Measurements from ENCODE around the gene ECT2L.

DNA sequence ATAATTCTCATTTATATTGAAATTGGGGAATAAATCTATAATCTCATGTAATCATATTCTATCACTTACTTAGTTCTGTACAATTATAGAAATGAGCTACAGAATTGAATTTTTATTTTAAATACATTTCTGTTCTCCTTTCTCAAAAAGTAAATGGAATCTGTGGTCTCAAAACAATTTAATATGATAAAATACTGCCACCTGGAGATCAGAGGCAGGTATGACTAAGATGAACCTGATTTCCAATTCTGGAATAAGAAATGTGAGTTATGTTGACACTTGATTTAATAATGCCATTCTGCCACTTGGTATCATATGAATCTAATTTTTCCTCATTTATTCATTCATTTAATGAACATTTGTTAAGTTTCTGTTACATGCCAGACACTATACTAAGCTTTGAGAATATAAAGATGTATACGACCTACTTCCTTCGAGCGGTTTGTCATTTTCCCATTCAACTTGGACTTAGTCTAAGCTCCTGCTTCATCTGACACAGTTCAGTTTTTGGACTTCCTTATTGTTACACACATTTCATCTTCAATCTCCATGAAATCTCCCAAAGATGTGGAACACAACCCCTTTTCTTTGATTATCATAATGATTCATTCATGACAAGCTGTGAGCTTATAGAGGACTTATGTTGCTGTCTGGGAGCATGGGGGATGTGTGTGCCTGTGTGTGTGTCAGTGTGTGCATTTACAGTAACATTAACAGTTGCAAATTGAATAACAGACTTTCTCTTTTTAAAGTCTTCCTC is 29.8 kb upstream of the ECT2L start:
- TF ChIP-seq, protein P1, sequence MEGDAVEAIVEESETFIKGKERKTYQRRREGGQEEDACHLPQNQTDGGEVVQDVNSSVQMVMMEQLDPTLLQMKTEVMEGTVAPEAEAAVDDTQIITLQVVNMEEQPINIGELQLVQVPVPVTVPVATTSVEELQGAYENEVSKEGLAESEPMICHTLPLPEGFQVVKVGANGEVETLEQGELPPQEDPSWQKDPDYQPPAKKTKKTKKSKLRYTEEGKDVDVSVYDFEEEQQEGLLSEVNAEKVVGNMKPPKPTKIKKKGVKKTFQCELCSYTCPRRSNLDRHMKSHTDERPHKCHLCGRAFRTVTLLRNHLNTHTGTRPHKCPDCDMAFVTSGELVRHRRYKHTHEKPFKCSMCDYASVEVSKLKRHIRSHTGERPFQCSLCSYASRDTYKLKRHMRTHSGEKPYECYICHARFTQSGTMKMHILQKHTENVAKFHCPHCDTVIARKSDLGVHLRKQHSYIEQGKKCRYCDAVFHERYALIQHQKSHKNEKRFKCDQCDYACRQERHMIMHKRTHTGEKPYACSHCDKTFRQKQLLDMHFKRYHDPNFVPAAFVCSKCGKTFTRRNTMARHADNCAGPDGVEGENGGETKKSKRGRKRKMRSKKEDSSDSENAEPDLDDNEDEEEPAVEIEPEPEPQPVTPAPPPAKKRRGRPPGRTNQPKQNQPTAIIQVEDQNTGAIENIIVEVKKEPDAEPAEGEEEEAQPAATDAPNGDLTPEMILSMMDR (IDR thresholded peaks at IDR 0.05; ENCODE audit: insufficient read depth, low read length) = peak; percentile 17
- no peak for TF ChIP-seq GABPA (IDR thresholded peaks at IDR 0.05; ENCODE audit: low read depth)

All from HL-60 (cell line).